ENCODE measurements around the gene PTCD3. TPM values are rescaled to one million over a fixed set of nuclear protein-coding genes. Genes with fewer than 3 reads are reported as not detected.

Gene PTCD3
- total RNA-seq, 4 donors from 2014 or later: 45.3 to 81.5 (median 63.3) TPM

DNA sequence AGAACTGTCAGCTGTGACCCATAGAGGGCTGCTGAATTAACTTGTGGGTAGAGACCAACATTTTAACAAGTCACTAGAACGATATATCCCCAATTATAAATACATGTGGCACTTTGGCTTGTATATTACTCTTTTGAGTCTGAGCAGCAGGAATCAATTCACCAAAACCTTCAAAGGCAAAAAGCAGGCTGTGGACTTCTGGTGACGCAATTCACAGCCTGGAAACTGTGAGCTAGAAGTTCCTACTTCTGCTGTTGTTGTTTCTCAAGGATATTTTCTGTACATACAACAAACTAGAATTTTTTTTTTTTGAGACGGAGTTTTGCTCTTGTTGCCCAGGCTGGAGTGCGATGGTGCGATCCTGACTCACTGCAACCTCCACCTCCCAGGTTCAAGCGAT lies 37.3 kb downstream of the PTCD3 start:
- TF ChIP-seq, protein P1, sequence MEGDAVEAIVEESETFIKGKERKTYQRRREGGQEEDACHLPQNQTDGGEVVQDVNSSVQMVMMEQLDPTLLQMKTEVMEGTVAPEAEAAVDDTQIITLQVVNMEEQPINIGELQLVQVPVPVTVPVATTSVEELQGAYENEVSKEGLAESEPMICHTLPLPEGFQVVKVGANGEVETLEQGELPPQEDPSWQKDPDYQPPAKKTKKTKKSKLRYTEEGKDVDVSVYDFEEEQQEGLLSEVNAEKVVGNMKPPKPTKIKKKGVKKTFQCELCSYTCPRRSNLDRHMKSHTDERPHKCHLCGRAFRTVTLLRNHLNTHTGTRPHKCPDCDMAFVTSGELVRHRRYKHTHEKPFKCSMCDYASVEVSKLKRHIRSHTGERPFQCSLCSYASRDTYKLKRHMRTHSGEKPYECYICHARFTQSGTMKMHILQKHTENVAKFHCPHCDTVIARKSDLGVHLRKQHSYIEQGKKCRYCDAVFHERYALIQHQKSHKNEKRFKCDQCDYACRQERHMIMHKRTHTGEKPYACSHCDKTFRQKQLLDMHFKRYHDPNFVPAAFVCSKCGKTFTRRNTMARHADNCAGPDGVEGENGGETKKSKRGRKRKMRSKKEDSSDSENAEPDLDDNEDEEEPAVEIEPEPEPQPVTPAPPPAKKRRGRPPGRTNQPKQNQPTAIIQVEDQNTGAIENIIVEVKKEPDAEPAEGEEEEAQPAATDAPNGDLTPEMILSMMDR (IDR thresholded peaks at IDR 0.05): no peak
- ATAC-seq (ENCODE audit: low FRiP score) (no peak), DNase-seq (ENCODE audit: low spot score) (no peak)

DNA sequence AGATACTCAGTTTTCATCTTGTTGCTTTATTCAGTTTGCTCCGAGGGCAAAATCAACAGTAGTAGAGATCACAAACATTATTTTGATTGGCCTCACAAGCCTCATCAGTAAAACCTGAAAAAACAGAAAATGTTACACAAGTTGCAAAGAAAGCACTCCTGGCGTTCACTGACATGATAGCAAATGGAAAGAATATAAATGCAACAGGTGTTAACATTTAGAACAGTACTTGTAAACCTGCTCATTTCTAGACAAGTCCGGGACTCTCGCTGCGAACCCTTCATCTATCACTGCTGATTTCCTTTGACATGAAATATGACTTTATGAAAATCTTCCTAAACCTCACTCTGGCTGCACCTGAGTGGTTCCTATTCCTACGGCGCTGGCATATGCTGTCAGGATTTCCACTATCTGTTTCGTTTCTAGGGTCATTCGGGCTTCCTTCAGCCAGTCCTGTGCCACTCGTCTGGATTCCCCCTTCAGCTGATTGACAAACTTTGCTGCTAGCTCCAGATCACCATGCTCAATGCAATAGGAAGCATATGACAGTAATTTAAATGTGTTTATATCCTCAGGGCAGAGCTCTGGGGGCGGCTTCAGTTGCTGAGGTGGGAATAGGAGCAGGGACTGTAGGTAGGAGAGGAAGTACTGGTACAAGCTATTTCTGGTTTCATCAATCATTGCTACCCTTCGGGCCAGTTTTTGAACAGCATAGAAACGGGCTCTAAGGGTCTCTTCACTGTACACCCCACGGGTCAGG lies 38.1 kb downstream of the PTCD3 start:
- DNase-seq (ENCODE audit: low spot score) (no peak), ATAC-seq (ENCODE audit: low FRiP score) (no peak)
- TF ChIP-seq, protein P1 (IDR thresholded peaks at IDR 0.05): no peak

DNA sequence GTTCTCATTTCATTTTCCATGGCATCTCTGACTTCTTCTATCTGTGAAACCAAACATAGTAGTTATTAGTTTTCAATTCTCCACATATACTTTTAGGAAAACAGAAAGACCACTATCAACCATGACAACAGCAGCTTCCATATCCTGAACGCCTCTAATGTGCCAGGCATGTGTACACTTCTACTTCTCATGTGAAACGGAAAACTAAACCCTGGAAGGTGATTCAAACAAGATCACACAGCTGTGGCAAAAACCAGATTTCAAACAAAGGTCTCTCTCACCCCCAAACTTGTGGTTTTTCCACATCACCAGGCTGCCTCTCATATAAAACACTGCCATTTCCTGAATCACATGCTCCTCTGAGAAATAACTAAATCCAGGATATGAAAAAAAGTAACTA lies 41.8 kb downstream of the PTCD3 start:
- DNase-seq (ENCODE audit: low spot score) (no peak), ATAC-seq (ENCODE audit: low FRiP score) (no peak)
- TF ChIP-seq, protein P1 (IDR thresholded peaks at IDR 0.05): no peak

DNA sequence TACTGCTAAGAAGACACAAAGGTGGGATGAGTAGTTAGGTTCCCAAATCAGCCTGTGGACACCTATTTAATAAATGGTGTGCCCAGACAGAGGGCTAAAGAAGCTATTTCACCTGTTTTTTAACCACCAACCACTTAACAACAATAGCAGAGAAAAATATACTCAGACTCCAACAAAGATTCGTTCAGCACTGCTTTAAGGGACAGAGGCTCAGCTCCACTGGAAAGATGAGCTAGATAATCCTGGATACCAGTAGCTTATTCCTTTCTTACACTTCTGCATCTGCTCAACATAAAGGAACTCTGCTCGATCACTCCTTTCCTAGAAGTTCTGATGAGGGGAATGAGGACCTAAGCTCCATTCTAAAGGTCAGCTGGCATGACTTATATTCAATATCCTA lies 44.5 kb downstream of the PTCD3 start:
- no peak for ATAC-seq (ENCODE audit: low FRiP score)
- DNase-seq (ENCODE audit: low spot score): no peak
- TF ChIP-seq, protein P1 (IDR thresholded peaks at IDR 0.05): no peak

DNA sequence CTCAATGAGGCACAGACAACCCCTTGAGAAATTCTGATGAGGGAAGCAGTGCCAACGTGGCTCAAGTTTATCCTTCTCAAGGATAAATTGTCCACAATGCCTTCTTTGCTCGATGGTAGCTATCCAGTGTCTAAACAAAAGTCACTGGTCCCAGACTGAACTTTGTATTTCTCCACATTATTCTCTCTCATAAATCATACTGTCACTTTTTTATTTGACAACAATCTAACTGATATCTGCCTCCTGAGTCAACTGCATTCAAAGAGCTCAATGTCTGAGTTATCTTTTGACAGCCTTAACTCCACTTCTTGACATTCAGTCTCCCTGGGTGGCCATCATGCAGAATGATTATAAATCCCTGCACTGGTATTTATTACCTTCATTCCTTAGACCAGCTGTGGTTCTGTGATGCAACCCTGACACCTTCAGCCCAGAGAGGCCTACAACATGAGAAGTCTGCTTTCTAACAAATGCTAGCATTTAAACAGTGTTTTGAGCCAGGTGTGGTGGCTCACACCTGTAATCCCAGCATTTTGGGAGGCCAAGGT lies 51.0 kb downstream of the PTCD3 start:
- TF ChIP-seq, protein P1 (IDR thresholded peaks at IDR 0.05): no peak
- ATAC-seq (ENCODE audit: low FRiP score): no peak
- DNase-seq (ENCODE audit: low spot score): no peak

DNA sequence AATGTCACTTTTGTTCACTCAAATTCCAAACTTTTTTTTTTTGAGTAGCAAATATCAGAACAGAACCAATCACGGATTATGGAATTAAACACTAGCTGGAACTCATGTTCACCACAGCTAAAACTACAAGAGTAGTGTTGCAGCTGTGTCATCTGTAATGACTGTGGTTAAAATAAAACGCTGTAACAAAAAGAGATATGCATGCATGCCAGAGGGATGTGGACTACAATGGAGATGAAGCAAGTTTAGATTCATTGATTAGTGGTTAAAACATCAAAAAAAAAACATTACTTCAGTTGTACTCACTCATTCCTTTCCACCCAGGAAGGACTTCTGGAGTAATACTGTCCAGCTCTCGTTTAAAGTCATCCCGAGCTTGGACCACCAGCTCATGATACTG lies 52.3 kb downstream of the PTCD3 start:
- ATAC-seq (ENCODE audit: low FRiP score) (no peak), DNase-seq (ENCODE audit: low spot score) (no peak)
- TF ChIP-seq, protein P1 (IDR thresholded peaks at IDR 0.05): no peak

Data from omental fat pad (tissue), 4 donors.